NCI-H524 treated with DMSO at 0.1 percent for 48 hours (cell line): ENCODE results near the gene HSD17B4.
"Not testable (repeated sequence)": the region's sequence is repeated elsewhere in the genome, so short reads cannot be mapped to it uniquely, and the experiment has no call there.

Experiments
- DNase-seq: peaks from one replicate; lab custom pipeline; 2025; lab: John Stamatoyannopoulos, UW

Gene HSD17B4

DNA sequence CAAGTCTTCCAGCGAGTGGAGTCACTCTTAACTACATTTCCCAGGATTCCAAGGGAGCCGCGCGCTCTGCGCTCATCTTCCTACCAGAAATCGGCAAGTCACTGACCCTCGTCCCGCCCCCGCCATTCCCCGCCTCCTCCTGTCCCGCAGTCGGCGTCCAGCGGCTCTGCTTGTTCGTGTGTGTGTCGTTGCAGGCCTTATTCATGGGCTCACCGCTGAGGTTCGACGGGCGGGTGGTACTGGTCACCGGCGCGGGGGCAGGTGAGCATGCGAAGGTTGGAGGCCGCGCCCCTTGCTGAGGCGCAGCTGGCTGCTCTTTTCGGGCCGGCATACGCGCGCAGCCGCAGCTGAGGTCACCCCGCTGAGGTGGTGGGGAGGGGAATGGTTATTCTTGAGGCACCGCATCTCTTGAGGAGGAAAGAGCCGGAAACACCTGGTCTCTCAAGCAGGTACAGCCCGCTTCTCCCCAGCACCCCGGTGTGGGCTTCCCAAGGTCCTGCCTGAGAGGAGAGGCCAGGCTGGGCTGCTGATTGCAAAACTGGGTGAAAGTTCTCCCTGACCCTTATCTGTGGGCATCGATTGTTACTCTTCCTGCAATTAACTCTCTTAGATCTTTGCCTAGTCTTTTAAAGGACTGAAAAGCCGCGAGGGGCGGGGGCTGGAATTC lies at the start of gene HSD17B4:
HSD17B4 (plus strand) TSS at position 125 of the 667 bp plus-strand sequence; CDS start at position 204, 79 bp downstream.
- DNase-seq: peak; percentile 55

DNA sequence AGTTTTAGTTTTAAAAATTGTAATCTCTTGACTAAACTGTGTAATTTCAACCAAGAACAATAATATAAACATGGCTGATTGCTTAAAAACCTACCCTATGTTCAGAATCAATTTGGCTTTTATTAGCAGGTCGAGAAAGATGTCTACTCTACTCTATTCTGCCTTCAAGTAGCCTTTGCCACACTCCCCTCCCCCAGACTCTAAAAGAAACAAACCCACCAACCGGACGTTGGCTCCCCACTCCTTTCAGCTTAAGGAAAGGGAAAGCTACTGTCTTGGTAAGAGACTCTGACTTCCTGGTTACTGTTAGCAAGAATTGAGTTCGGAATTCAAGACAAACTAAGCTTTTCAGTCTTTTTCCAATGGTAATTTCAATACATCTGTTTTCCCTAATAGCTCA lies 49.7 kb upstream of the HSD17B4 start:
- DNase-seq: no peak

- no peak for DNase-seq
Observed at GRCh38 chr5:119404033-119404432, 48.3 kb upstream of the HSD17B4 start.

DNA sequence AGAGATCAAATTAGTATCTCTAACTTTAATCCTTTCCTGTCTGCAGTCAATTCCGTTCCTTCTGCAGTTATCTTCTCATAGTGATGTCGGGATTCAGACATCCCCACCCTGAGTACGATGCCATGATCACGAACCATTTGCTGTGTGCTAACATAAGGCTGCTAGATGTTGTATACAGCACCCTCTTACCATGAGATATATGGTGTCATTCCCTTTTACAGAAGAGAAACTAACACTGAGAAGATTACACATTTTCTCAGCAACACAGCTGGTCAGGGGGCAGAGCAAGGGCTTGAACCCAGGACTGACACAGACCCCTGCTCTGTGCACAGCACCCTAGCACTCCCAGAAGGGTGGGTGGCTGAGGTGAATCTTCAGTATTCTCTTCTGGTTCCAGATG lies 46.9 kb upstream of the HSD17B4 start:
- DNase-seq: no peak

DNA sequence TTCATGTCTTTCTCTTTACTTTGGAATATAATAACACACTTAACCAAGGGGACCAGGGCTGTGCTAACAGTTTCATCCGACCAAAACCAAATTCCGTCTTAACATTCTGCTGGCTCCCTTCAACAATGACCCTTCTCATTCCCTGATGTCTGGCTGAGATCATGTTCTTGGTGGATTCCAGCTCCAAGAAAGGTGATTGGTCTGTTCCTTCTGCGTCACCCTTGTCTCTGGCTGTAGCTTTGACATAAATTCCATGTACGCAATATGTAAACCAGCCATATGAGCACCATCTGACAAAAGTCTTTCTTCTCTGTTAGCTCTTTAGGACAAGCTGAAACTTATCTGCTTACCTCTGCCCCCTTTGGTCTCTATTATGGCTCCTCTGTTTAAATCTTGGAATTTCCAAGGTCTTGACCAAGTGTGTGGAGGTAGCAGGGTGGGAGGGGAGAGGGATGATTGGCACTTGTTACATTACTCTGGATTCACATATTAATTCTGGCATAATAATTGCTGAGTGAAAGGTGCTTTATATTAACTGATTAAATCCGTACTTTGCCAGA lies 45.7 kb upstream of the HSD17B4 start:
- DNase-seq: no peak

GRCh38 chr5:119409235-119409815 lies 43.0 kb upstream of the HSD17B4 start:
- no peak for DNase-seq

- DNase-seq: no peak
Observed at GRCh38 chr5:119410448-119411159, 41.7 kb upstream of the HSD17B4 start.

- peak; percentile 43 for DNase-seq
Observed at GRCh38 chr5:119411361-119412278, 40.7 kb upstream of the HSD17B4 start.

DNA sequence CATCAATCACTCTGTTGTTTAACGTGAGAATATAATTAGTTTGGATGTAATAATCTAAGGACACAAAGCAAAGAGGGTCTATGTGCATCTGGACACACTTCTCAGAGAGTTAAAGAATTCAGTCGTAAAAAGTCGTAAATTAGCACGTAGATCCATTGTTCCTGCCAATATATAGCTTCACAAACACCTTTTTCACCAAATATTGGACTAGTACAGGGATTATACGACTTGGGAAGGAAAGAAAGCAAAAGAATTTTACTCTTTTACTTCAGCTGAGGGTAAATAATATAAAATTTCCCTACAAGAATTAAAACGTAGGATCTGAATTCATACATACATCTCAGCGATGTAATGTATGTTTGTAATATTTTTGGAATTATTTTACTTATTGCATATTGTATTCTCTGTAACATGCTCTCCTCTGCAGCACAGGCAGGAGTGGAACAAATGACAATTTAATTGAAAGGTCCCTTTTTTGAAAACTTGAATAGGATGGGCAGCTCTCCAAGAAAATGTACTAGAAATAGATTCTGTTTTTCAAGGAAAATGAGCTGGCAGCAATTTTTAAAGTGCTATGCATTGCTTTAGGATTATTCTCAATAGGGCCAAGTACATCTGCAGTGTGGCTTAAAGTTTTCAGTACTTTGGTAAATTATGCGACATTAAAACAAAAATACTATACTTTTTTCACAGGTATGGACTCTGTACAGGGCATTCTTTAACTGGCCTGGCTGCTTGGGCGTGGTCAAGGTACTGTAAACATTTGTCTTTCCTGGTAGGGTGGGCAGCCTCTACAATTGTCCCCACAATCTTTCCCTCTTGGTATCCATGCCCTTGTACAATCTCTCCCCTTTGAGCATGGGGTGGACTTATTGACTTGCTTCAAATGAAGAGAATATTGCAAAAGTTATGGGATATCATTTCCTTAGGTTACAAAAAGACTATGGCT lies 39.7 kb upstream of the HSD17B4 start:
- no peak for DNase-seq

- not testable (repeated sequence) for DNase-seq
Observed at GRCh38 chr5:119414124-119414734, 38.1 kb upstream of the HSD17B4 start.

GRCh38 chr5:119417891-119418605 lies 34.2 kb upstream of the HSD17B4 start:
- no peak for DNase-seq

DNA sequence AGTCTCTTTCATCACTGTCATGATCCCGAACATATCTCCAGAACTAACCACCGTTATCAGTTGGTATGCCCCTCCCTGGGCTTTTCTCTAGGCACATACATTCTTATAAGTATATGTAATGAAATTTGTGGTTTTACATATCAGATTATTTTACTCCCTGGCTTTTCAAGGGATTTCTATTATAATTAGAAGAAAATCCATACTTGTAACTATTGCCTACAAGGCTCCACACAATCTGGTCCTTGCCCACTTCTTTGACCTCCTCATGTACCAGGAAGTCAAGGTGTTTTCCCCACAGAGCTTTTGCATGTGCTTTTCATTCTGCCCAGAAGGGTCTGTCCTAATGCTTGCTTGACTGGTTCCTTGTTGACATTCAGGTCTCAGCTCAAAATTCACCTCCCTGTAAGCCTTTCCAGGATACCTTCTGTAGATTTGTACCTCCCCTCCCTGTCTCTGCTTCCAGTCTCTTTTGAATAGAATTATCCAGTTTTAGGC lies 33.6 kb upstream of the HSD17B4 start:
- no peak for DNase-seq

- no peak for DNase-seq
Observed at GRCh38 chr5:119420169-119420568, 32.1 kb upstream of the HSD17B4 start.

GRCh38 chr5:119426057-119426456 lies 26.2 kb upstream of the HSD17B4 start:
- no peak for DNase-seq

- no peak for DNase-seq
Observed at GRCh38 chr5:119427060-119427459, 25.2 kb upstream of the HSD17B4 start.

DNA sequence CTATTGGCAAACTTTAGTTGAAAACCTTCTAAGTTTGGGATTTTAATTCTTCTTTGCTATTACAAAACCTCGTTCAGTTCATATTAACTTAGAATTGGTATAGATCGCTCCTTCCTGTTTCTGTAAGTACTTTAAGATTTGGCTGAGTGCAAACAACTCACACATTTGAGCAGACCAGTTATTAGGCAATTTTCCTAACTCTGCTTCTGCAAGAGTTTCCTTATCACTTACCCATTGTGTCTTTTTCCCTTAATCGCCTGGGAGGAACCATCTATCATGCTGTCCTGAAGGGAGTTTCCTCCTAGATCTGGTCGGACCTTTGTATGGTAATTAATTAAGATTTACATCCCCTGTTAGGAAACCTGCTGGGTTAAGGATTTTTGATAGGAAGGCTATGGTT lies 24.7 kb upstream of the HSD17B4 start:
- not testable (repeated sequence) for DNase-seq

DNA sequence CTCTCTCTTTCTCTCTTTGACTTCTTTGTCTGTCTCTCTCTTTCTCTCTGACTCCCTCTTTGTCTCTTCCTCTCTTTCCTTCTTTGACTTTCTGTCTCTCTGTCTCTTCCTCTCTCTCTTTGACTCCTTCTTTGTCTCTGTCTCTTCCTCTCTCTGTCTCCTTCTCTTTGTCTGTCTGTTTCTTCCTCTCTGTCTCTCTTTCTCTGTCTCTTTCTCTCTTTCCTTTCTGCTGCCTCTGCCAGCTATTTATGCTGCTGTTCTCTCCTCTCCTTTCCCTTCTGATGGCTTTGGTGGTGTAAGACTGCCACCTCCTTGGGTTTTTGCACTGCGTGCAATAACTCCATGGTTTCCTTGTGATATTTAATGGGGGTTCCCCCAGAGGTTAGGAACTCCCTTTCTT lies 24.1 kb upstream of the HSD17B4 start:
- not testable (repeated sequence) for DNase-seq

DNA sequence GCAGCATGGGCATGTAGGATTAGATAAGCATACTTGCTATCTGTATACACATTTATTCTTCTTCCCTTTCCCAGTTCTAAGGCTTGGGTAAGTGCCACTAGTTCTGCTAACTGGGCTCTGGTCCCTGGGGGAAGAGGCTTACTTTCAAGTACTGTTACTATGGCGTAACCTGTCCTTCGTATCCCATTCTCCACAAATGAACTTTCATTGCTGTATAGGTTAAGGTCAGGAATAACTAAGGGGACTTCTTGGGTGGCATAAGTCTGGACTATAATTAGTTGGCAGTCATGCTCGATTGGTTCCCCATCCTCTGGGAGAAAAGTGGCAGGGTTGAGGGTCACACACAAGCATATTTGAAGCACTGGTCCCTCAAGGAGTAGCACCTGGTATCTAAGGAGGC lies 23.7 kb upstream of the HSD17B4 start:
- DNase-seq: not testable (repeated sequence)

- not testable (repeated sequence) for DNase-seq
Observed at GRCh38 chr5:119432674-119433237, 19.5 kb upstream of the HSD17B4 start.
